GM12878 (cell line): Measurements from ENCODE around the gene USP37. TPM values are rescaled to one million over a fixed set of nuclear protein-coding genes. Genes with fewer than 3 reads are reported as not detected.

Experiments
- ATAC-seq: fragments of 200-7000 bp; cut with Tn5 transposase; 3 replicates; pipeline ENCODE4 v1.9.1; 2020; ENCODE audit warnings: mild to moderate bottlenecking, moderate library complexity
- BruUV-seq: library from RNA; stranded (reverse); fragments of 400-500 nt; replicated peaks from 2 replicates; lab custom pipeline; 2021; lab: Mats Ljungman, UMichigan
- CTCF ChIA-PET: fragments of 300-600 bp; sonication (Branson Sonifier 250); formaldehyde crosslinking; extraction: SDS; loops from one replicate; lab custom pipeline; 2021; ENCODE audit warnings: inconsistent platforms; lab: Yijun Ruan, JAX
- POLR2A ChIA-PET: fragments of 350-600 bp; formaldehyde crosslinking; extraction: SDS; loops from one replicate; lab custom pipeline; 2021; ENCODE audit warnings: inconsistent platforms; lab: Charles Lee
- RAD21 ChIA-PET: fragments of 300-600 bp; sonication (Branson Sonifier 250); formaldehyde crosslinking; loops from one replicate; lab custom pipeline; 2023; ENCODE audit warnings: antibody characterized with exemption; ENCODE audit not compliant: unreplicated experiment; lab: Charles Lee
- SMC1A ChIA-PET: fragments of 300-600 bp; sonication (Branson Sonifier 250); formaldehyde crosslinking; loops from one replicate; lab custom pipeline; 2023; ENCODE audit not compliant: unreplicated experiment, uncharacterized antibody; lab: Charles Lee
- DNase-seq: peaks from one replicate; pipeline ENCODE4 v3.0.0-alpha.2; 2011; ENCODE audit warnings: low read depth, low spot score
- FAIRE-seq: peaks from 3 replicates; lab custom pipeline; 2011; peaks lifted over from hg19 to GRCh38; lab: Jason Lieb, UNC
- H2AFZ ChIP-seq: 2 replicates; pipeline ENCODE4 v1.6.0; 2011; ENCODE audit warnings: low read depth, low read length, control low read depth; ENCODE audit not compliant: control insufficient read depth
- H3K27ac ChIP-seq: 2 replicates; pipeline ENCODE4 v1.5.1; 2011; ENCODE audit warnings: control low read depth; ENCODE audit not compliant: control insufficient read depth, insufficient read depth
- H3K27me3 ChIP-seq, 2 experiments: replicated peaks in 1 of 2; 2 replicates each; pipeline versions ENCODE4 v1.6.0 to v1.6.1; 2011; ENCODE audit warnings: low read length in 1 of 2; ENCODE audit not compliant: control insufficient read depth in 2 of 2, insufficient read depth in 2 of 2
- H3K36me3 ChIP-seq, 2 experiments: 2 replicates each; pipeline ENCODE4 v1.5.1; 2011; ENCODE audit warnings: low read length in 1 of 2; ENCODE audit not compliant: control insufficient read depth in 2 of 2, insufficient read depth in 2 of 2
- H3K4me1 ChIP-seq: 2 replicates; pipeline ENCODE4 v1.6.1; 2011; ENCODE audit warnings: mild to moderate bottlenecking, low read length, moderate library complexity, mixed read lengths; ENCODE audit not compliant: control insufficient read depth, insufficient read depth
- H3K4me2 ChIP-seq: 2 replicates; pipeline ENCODE4 v1.6.0; 2011; ENCODE audit warnings: control low read depth; ENCODE audit not compliant: control insufficient read depth, insufficient read depth
- H3K4me3 ChIP-seq: fragments of 200-600 bp; sonication (generic); 2 replicates; pipeline ENCODE4 v1.5.1; 2016
- H3K79me2 ChIP-seq: 2 replicates; pipeline ENCODE4 v1.6.0; 2011; ENCODE audit warnings: low read length; ENCODE audit not compliant: control insufficient read depth, insufficient read depth
- H3K9ac ChIP-seq: 2 replicates; pipeline ENCODE4 v1.8.0; 2011; ENCODE audit warnings: low read length, control low read depth, mixed read lengths; ENCODE audit not compliant: control insufficient read depth, insufficient read depth
- H3K9me3 ChIP-seq: replicated peaks from 3 replicates; pipeline ENCODE4 v1.5.1; 2011; ENCODE audit warnings: mild to moderate bottlenecking, low read length; ENCODE audit not compliant: control insufficient read depth, insufficient read depth
- H4K20me1 ChIP-seq: 2 replicates; pipeline ENCODE4 v1.6.0; 2011; ENCODE audit not compliant: control insufficient read depth, insufficient read depth
- ATF3 ChIP-seq: IDR thresholded peaks from 2 replicates; pipeline ENCODE4 v1.6.1; 2011; ENCODE audit warnings: low read depth, mild to moderate bottlenecking, low read length, moderate library complexity, borderline replicate concordance; ENCODE audit errors: extremely low read depth
- CBX3 ChIP-seq: fragments of 200-600 bp; sonication (generic); IDR thresholded peaks from 2 replicates; pipeline ENCODE4 v1.6.1; 2016; ENCODE audit warnings: low read depth, borderline replicate concordance
- CHD2 ChIP-seq: IDR thresholded peaks from 2 replicates; pipeline ENCODE4 v1.6.1; 2011; ENCODE audit warnings: low read depth, low read length, improper control_type of control experiment, borderline replicate concordance
- E4F1 ChIP-seq: fragments of 450-650 bp; IDR thresholded peaks from 2 replicates; pipeline ENCODE4 v1.6.1; 2018; ENCODE audit warnings: borderline replicate concordance, mild to moderate bottlenecking; ENCODE audit not compliant: partially characterized antibody
- ETV6 ChIP-seq, 2 experiments: fragments of 450-650 bp in 1 of 2; IDR thresholded peaks in 1 of 2; conservative IDR thresholded peaks in 1 of 2; 2 replicates each; pipeline ENCODE4 v1.6.1; 2014; ENCODE audit warnings: antibody characterized with exemption in 1 of 2, borderline replicate concordance in 1 of 2, low read depth in 1 of 2, mild to moderate bottlenecking in 1 of 2, moderate library complexity in 1 of 2
- FOXK2 ChIP-seq: fragments of 450-650 bp; IDR thresholded peaks from 2 replicates; pipeline ENCODE4 v1.6.1; 2017; ENCODE audit warnings: mild to moderate bottlenecking, moderate library complexity
- IRF5 ChIP-seq: fragments of 450-650 bp; IDR thresholded peaks from 2 replicates; pipeline ENCODE4 v1.6.1; 2017; ENCODE audit warnings: borderline replicate concordance
- NFYB ChIP-seq: IDR thresholded peaks from 2 replicates; pipeline ENCODE4 v1.6.1; 2011; ENCODE audit warnings: low read depth, mild to moderate bottlenecking, low read length, improper control_type of control experiment, moderate library complexity; ENCODE audit not compliant: insufficient read depth
- POU2F2 ChIP-seq: IDR thresholded peaks from 3 replicates; pipeline ENCODE4 v1.6.1; 2011; ENCODE audit warnings: low read depth, mild to moderate bottlenecking, low read length, borderline replicate concordance
- SIN3A ChIP-seq: IDR thresholded peaks from 2 replicates; pipeline ENCODE4 v1.6.1; 2012; ENCODE audit warnings: low read depth, low read length, improper control_type of control experiment
- SIX5 ChIP-seq: IDR thresholded peaks from 2 replicates; pipeline ENCODE4 v1.6.1; 2011; ENCODE audit warnings: mild to moderate bottlenecking, low read depth, low read length, moderate library complexity; ENCODE audit not compliant: severe bottlenecking
- TBL1XR1 ChIP-seq: IDR thresholded peaks from 2 replicates; pipeline ENCODE4 v1.6.1; 2012; ENCODE audit warnings: low read depth, low read length, improper control_type of control experiment
- ZNF207 ChIP-seq: fragments of 450-650 bp; IDR thresholded peaks from 2 replicates; pipeline ENCODE4 v1.6.1; 2014; ENCODE audit warnings: antibody characterized with exemption, mild to moderate bottlenecking, borderline replicate concordance
- ZNF384 ChIP-seq: IDR thresholded peaks from 2 replicates; pipeline ENCODE4 v1.6.1; 2012; ENCODE audit warnings: low read depth, mild to moderate bottlenecking, low read length, improper control_type of control experiment, borderline replicate concordance
- WGBS: methylation state at CpG from one replicate; pipeline ENCODE4 v1.1.6; 2016; ENCODE audit warnings: low lambda C conversion rate; ENCODE audit not compliant: insufficient replicate concordance, insufficient coverage; ENCODE audit errors: missing lambda C conversion rate; 5-methylcytosine and 5-hydroxymethylcytosine counted together
- in situ Hi-C: fragments of 300-500 bp; cut with MboI; formaldehyde crosslinking; loops from 9 replicates; pipeline ENCODE4 v1.14.3; 2018; ENCODE audit warnings: mixed read lengths
- intact Hi-C: fragments of 100-400 bp; cut with micrococcal nuclease; formaldehyde crosslinking; loops from one replicate; pipeline ENCODE4 v1.14.2; 2022; ENCODE audit not compliant: unreplicated experiment
- polyA plus RNA-seq, 11 experiments: library from polyadenylated mRNA; depleted of rRNA in 4 of 11; unstranded in 6 of 11; stranded (reverse) in 5 of 11; fragments of >200 nt; fragmentation: Nextera tagmentation in 4 of 11; fragmentation: Illumina TruSeq in 1 of 11; extraction: Ambion mirVana in 4 of 11; extraction: Trizol in 1 of 11; gene quantifications; 1 replicate in 1 of 11; 2 replicates in 10 of 11; pipeline versions ENCODE4 v1.2.1 to v1.2.3, GENCODE V29; 2011 to 2016; ENCODE audit warnings: inconsistent platforms in 2 of 11, missing spikeins in 2 of 11, low read depth in 1 of 11
- total RNA-seq, 4 experiments: library from RNA; depleted of rRNA in 3 of 4; stranded (reverse); fragments of >200 nt in 3 of 4; fragmentation: Illumina TruSeq in 1 of 4; extraction: Trizol in 1 of 4; gene quantifications; 2 replicates each; pipeline versions ENCODE4 v1.2.1 to v1.2.3, GENCODE V29; 2013 to 2021
- TF ChIP-seq, protein P1 (sequence below): fragments of 450-650 bp; formaldehyde crosslinking; IDR thresholded peaks from 2 replicates; pipeline ENCODE4 v1.5.0; 2022; ENCODE audit warnings: mild to moderate bottlenecking, missing genetic modification characterization

USP37 gene
- total and polyA plus RNA-seq, 10 of the 15 experiments (the other 5 are each of a cell fraction or from before 2014, with no cell fraction given) = 2.8 to 16.0 (median 10.4) TPM

GRCh38 chr2:218425531-218425930 lies 142.6 kb downstream of the USP37 start (continued):
- TF ChIP-seq ETV6 (conservative IDR thresholded peaks at IDR 0.05 in 1 of 2, IDR thresholded peaks at IDR 0.05 in 1 of 2; ENCODE audit: borderline replicate concordance in 1 of 2, low read depth in 1 of 2) (no peak), NFYB (no peak), CBX3 (no peak), SIX5 (no peak), ATF3 (no peak), TBL1XR1 (no peak)

DNA sequence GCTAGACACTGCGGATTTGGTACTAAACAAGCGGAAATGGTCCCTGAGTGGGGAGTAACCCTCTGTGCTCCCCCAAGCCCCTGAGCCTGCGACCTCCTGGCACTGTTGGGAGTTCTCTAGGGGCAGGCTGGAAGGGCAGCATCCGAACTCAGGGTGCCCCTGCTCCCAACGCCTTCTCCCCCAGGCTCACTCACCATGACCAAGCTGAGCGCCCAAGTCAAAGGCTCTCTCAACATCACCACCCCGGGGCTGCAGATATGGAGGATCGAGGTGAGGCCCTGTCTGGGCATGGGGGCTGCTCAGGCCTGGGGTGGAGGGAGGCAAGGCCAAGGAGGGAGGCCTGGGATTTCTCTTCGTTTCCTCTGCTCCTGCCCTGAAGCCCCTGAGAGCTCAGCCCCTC lies 144.6 kb downstream of the USP37 start:
- Histone ChIP-seq H3K36me3 (no peaks in the 10 kb centered on the region), H3K9me3 (no peaks in the 10 kb centered on the region), H3K27me3 (no peaks in the 10 kb centered on the region), H4K20me1 (no peaks in the 10 kb centered on the region), H2AFZ (no peak overlapping the region), H3K9ac (no peak overlapping the region), H3K4me3 (no peak overlapping the region), H3K4me1 (no peaks in the 10 kb centered on the region), H3K4me2 (no peak overlapping the region), H3K79me2 (no peaks in the 10 kb centered on the region), H3K27ac (no peak overlapping the region)
- ChIA-PET SMC1A (interaction anchor here (0.8 kb wide), 1 partner anchor 20 kb away, joined by 4 read pairs; no protein-coding TSS in a partner anchor), CTCF (no interaction called here), POLR2A (no interaction called here), RAD21 (no interaction called here)
- WGBS = 51% methylated on average over 9 of the region's 9 CpGs
- BruUV-seq = no TSS peak
- DNase-seq = no peak
- no peak for ATAC-seq
- intact Hi-C loops = no loop called here
- FAIRE-seq = no peak
- in situ Hi-C loops = no loop called here
- TF ChIP-seq ZNF207 = no peak
- TF ChIP-seq ZNF384 = no peak
- TF ChIP-seq SIN3A = no peak
- TF ChIP-seq, protein P1, sequence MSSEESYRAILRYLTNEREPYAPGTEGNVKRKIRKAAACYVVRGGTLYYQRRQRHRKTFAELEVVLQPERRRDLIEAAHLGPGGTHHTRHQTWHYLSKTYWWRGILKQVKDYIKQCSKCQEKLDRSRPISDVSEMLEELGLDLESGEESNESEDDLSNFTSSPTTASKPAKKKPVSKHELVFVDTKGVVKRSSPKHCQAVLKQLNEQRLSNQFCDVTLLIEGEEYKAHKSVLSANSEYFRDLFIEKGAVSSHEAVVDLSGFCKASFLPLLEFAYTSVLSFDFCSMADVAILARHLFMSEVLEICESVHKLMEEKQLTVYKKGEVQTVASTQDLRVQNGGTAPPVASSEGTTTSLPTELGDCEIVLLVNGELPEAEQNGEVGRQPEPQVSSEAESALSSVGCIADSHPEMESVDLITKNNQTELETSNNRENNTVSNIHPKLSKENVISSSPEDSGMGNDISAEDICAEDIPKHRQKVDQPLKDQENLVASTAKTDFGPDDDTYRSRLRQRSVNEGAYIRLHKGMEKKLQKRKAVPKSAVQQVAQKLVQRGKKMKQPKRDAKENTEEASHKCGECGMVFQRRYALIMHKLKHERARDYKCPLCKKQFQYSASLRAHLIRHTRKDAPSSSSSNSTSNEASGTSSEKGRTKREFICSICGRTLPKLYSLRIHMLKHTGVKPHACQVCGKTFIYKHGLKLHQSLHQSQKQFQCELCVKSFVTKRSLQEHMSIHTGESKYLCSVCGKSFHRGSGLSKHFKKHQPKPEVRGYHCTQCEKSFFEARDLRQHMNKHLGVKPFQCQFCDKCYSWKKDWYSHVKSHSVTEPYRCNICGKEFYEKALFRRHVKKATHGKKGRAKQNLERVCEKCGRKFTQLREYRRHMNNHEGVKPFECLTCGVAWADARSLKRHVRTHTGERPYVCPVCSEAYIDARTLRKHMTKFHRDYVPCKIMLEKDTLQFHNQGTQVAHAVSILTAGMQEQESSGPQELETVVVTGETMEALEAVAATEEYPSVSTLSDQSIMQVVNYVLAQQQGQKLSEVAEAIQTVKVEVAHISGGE (CRISPR knock-in tag) = no peak
- TF ChIP-seq POU2F2 = no peak
- TF ChIP-seq CHD2 = no peak
- no peak for TF ChIP-seq FOXK2
- TF ChIP-seq E4F1 = no peak
- TF ChIP-seq TBL1XR1 = no peak
- TF ChIP-seq IRF5 = no peak
